GM19035 (cell line): ENCODE data around the gene PLD3.
"Not testable (repeated sequence)": the region's sequence is repeated elsewhere in the genome, so short reads cannot be mapped to it uniquely, and the experiment has no call there.

Source experiments
- ATAC-seq: cut with Tn5 transposase; IDR thresholded peaks from one replicate; pipeline ENCODE4 v1.9.1; 2021; ENCODE audit not compliant: unreplicated experiment

PLD3 gene

GRCh38 chr19:40332669-40333068 lies 15.8 kb upstream of the PLD3 start:
- no peak for ATAC-seq

DNA sequence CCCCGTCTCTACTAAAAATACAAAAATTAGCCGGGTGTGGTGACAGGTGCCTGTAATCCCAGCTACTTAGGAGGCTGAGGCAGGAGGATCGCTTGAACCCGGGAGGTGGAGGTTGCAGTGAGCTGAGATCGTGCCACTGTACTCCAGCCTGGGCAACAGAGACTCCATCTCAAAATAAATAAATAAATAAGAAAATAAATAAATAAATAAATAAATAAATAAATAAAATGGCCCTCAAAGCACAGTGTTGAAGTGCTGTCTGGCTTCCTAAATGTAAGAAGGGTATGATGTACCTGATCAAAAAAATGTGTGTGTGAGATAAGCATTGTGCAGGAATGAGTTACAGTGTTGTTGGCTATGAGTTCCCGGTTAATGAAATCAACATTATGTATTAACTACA lies 15.4 kb upstream of the PLD3 start:
- ATAC-seq: not testable (repeated sequence)

DNA sequence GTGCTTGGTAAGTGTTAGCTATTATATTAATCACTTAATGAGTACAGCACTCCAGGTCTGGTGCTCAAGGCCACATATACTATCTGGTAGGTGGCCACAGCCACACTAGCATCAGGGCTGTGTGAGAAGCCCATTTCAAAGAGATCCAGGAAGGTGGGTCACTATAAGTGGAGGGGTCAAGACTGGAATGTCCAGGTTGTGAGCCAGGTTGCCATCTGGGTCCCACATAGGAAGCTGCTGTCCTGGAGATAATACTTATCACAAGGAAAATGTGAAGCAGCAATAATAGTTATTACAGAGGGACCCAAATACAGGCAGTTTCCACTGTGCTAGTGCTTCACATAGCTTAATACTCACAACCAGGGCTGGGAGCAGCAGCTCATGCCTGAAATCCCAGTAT lies 13.4 kb upstream of the PLD3 start:
- ATAC-seq: no peak

GRCh38 chr19:40335855-40336600 lies 12.5 kb upstream of the PLD3 start:
- ATAC-seq: no peak

- ATAC-seq: no peak
Measured at GRCh38 chr19:40336601-40336900, 11.9 kb upstream of the PLD3 start.

DNA sequence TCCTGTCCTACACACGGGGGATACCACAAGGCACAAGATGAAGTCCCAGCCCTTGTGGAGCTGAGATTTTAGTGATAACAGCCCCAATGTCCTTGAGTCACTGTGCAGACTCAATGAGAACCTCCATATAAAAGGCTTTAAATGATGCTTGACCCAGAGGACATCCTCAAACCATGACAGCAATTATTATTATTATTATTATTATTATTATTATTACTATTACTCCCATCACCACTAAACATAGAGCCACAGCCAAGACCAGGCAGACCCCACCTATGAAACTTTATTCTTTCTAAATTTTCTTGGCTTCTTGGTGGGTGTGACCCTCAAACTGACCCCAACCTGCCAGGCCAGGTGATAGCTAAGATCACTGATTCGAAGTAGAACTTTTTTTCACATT lies 11.4 kb upstream of the PLD3 start:
- ATAC-seq: no peak

- no peak for ATAC-seq
Measured at GRCh38 chr19:40337594-40337993, 10.9 kb upstream of the PLD3 start.

DNA sequence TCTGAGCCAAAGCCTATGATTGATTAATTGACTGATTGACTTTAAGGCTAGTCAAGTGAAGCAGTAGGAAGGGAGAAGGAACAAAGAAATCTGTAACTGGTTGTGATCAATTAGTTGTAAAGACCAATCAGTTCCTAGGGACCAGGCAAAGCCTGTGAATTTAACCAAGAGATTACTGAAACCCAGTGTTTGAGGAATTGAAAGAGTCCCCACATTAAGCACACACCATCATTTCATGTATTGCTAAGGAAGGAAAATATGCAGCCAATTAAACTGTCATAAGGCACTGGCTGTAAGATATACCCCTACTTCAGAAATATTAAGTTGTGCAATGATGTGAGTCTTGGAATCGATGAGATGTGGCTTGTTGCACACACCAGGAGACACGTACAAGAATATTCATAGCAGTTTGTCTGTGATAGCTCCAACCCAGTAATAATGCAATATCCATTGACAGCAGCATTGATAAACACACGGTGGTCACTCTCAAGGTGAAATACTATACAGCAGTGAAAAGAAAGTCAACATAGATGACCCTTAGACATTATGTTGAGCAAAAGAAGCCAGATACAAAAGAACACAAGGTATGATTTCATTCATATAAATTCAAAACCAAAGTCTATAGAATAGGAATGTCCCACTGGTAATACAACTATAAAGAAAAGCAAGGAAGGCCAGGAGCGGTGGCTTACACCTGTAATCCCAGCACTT lies 9.3 kb upstream of the PLD3 start:
- ATAC-seq: no peak

DNA sequence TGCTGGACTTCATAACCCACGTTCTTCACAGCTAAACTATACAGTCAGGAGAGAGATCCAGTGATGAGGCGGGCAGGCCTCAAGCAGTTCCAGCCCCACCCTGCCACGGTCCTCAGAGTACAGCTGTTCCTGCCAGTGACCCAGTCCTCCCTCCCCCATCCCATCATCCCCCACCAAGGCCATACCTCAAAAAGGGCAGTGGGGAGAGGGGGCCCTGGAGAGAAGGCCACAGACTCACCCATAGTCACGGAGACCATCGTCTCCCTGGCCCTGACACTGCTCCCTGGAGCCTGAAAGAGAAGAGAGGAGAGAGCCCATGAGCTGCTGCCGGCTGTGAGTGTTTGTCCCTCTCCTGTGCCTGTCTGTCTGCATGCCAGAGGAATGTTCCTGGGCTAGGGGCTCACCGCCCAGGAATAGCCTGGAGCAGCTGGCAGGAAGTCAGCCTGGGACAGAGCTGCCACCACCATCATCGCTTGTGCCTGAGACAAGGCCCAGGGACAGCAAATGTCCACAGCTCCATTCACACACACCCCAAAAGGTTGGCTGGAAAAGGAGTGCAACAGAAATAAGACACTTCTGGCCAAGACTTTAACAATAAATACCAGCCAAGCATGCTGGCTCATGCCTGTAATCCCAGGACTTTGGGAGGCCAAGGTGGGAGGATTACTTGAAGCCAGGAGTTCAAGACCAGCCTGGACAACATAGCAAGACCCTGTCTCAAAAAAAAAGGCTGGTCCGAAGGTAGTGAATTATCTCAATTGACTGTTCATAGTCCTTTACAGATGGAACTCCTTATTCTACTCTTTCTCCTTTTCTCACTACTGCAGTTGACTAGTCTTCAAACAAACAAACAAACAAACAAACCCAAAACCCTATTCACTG lies 6.7 kb upstream of the PLD3 start:
- no peak for ATAC-seq

GRCh38 chr19:40342644-40343311 lies 5.7 kb upstream of the PLD3 start:
- no peak for ATAC-seq

- no peak for ATAC-seq
Measured at GRCh38 chr19:40344422-40344821, 4.1 kb upstream of the PLD3 start.

DNA sequence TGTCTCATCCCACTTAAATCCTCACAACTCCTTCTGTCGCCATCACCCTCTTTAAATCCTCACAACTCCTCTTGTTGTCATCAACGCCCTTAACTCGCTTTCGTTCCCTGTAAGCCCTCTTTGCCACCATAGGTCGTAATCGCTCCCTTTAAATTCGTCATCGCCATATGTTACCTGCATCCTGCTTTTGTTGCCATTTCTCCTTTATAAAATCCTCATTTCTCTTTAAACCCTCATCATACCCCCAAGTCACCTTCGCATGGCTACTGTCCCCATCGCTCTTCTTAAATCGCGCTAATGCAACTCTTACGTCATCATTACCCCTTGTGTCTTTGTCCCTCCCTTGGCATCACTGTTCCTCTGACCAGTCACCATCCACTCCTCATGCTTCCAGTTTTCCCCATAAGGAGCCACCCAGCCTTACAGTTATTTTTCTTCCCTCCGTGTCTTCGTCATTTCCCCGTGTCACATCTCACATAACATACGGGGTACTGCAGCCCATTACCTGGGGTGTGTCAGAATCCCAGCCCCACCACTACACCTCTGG lies 539 bp downstream of the PLD3 start:
- no peak for ATAC-seq

DNA sequence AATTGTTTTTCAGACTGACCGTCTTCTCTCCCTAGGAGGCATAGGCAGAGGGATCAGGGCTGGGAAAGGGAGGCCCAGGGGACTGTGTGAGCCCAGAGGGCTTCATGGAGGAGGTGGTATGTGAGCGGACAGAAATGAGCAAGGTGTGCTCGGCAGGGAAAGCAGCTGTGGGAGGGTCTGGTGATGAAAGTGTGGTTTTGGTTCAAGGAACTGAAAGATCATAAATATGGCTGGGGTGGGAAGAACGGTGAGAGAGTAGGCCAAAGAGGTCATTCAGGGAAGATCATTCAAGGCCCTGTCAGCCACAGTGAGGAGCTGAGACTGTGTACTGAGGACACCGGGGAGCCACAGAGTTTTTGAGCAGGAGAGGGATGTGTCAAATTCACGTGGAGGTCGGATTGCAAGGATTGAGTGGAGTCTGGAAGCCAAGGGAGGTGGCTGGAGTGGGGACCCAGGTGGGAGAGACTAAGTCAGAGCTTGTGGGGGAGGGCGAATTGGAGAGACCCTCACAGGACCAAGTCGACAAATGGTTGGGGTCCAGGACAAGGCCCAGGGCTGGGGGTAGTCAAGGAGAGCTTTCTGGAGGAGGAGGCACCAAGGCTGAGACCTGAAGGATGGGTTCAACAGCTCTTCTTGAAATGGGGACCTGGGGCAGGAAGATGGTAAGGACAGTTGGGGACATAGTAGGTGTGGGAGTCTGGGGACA lies 7.6 kb downstream of the PLD3 start:
- no peak for ATAC-seq

GRCh38 chr19:40356681-40357595 lies 8.4 kb downstream of the PLD3 start:
- ATAC-seq: no peak

GRCh38 chr19:40357640-40358039 lies 9.1 kb downstream of the PLD3 start:
- ATAC-seq: no peak

DNA sequence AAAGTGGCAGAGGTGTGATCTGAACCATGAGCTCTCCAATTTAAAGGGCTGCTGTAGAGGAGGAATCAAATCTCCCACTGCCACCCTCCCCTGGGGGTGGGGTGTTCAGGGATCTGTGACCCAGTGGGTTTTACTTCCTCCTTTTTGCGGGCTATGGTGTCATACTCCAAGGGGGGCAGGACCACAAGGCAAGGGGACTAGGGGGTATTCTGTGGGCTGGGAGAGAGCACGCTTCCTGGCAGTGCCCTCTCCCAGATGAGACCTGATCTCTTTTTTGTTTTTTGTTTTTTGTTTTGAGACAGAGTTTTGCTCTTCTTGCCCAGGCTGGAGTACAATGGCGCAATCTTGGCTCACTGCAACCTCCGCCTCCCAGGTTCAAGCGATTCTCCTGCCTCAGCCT lies 10.3 kb downstream of the PLD3 start:
- no peak for ATAC-seq

DNA sequence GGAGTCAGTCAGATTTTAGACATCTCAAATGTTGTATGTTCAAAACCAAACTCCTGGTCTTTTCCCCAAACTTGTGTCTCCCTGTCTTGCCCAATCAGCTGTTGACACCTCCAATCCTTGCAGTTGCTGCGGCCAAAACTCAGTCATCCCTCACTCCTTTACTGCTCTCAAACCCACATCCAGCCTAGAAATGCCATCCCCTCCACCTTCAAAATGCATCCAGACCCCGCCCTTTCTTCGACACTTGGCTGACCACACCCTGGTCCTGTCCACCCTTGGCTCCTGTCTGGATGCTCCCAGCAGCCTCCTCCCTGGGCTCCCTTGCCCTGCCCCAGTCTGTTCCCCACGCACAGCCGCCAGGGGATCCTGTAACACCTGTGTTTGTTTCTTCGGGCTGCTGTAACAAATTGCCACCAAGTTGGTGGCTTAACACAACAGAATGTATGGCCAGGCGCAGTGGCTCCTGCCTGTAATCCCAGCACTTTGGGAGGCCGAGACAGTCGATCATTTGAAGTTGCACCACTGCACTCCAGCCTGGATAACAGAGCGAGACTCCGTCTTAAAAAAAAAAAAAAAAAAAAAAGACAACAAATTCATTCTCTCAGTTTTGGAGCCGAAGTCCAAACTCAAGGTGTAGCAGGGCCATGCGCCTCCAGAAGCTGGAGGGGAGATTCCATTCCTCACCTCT lies 11.7 kb downstream of the PLD3 start:
- ATAC-seq: no peak

- ATAC-seq: no peak
Measured at GRCh38 chr19:40360708-40361241, 12.3 kb downstream of the PLD3 start.

- ATAC-seq: no peak
Measured at GRCh38 chr19:40362160-40362559, 13.7 kb downstream of the PLD3 start.
